ENCODE data around the gene PLK3. TPM values are rescaled to one million over a fixed set of nuclear protein-coding genes. Genes with fewer than 3 reads are reported as not detected.

The PLK3 gene
- total and polyA plus RNA-seq, 9 of the 15 experiments (the other 6 are each of a cell fraction or from before 2014, with no cell fraction given): 0.52 to 22.7 (median 11.0) TPM

- TF ChIP-seq NRF1 (conservative IDR thresholded peaks at IDR 0.05 in 1 of 2, IDR thresholded peaks at IDR 0.05 in 1 of 2): peak; percentile 66 to 69
- TF ChIP-seq NFIC (IDR thresholded peaks at IDR 0.05): peak; percentile 22; the same call in 1 of the 2 replicates
- peak; percentile 84 for TF ChIP-seq HDGF (IDR thresholded peaks at IDR 0.05)
- TF ChIP-seq L3MBTL2 (IDR thresholded peaks at IDR 0.05): peak; percentile 71; the same call in 1 of the 2 replicates
- TF ChIP-seq, protein P1, sequence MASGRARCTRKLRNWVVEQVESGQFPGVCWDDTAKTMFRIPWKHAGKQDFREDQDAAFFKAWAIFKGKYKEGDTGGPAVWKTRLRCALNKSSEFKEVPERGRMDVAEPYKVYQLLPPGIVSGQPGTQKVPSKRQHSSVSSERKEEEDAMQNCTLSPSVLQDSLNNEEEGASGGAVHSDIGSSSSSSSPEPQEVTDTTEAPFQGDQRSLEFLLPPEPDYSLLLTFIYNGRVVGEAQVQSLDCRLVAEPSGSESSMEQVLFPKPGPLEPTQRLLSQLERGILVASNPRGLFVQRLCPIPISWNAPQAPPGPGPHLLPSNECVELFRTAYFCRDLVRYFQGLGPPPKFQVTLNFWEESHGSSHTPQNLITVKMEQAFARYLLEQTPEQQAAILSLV (tag; IDR thresholded peaks at IDR 0.05): no peak
- TF ChIP-seq CBX3 (IDR thresholded peaks at IDR 0.05; ENCODE audit: borderline replicate concordance in 1 of 2, low read length in 2 of 2): no peak
- no peak for TF ChIP-seq RB1 (IDR thresholded peaks at IDR 0.05; ENCODE audit: low read depth)
- TF ChIP-seq ZNF592 (IDR thresholded peaks at IDR 0.05): peak; percentile 47; the same call in 1 of the 2 replicates
- TF ChIP-seq TOE1 (IDR thresholded peaks at IDR 0.05; ENCODE audit: borderline replicate concordance): peak; percentile 24; the same call in 1 of the 2 replicates
- TF ChIP-seq TOE1 (CRISPR knock-in tag; IDR thresholded peaks at IDR 0.05; ENCODE audit: borderline replicate concordance, low read depth): no peak
- peak; percentile 38; the same call in 1 of the 2 replicates for TF ChIP-seq GABPB1 (CRISPR knock-in tag; IDR thresholded peaks at IDR 0.05)
- TF ChIP-seq SAP30 (IDR thresholded peaks at IDR 0.05; ENCODE audit: borderline replicate concordance, insufficient read depth, low read depth, low read length, poor library complexity, severe bottlenecking): no peak
- no peak for TF ChIP-seq ARID2 (IDR thresholded peaks at IDR 0.05)
- no peak for TF ChIP-seq ESRRB (CRISPR knock-in tag; IDR thresholded peaks at IDR 0.05; ENCODE audit: borderline replicate concordance)
- no peak for TF ChIP-seq E2F5 (CRISPR knock-in tag; IDR thresholded peaks at IDR 0.05)
- TF ChIP-seq GTF2F1 (IDR thresholded peaks at IDR 0.05; ENCODE audit: low read depth, low read length): no peak
- TF ChIP-seq, protein P2, sequence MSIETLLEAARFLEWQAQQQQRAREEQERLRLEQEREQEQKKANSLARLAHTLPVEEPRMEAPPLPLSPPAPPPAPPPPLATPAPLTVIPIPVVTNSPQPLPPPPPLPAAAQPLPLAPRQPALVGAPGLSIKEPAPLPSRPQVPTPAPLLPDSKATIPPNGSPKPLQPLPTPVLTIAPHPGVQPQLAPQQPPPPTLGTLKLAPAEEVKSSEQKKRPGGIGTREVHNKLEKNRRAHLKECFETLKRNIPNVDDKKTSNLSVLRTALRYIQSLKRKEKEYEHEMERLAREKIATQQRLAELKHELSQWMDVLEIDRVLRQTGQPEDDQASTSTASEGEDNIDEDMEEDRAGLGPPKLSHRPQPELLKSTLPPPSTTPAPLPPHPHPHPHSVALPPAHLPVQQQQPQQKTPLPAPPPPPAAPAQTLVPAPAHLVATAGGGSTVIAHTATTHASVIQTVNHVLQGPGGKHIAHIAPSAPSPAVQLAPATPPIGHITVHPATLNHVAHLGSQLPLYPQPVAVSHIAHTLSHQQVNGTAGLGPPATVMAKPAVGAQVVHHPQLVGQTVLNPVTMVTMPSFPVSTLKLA (conservative IDR thresholded peaks at IDR 0.05): peak in 1 of 2 experiments; percentile 33; a peak in 1 of 4 replicates
- no peak for TF ChIP-seq LEF1 (IDR thresholded peaks at IDR 0.05)
- TF ChIP-seq KLF6 (CRISPR knock-in tag; IDR thresholded peaks at IDR 0.05; ENCODE audit: borderline replicate concordance): no peak
- TF ChIP-seq KAT8 (IDR thresholded peaks at IDR 0.05; ENCODE audit: low read depth): no peak
Measured at GRCh38 chr1:44826375-44827196, 26.4 kb downstream of the PLK3 start (continued).
